NCI-H345 treated with DMSO at 0.1 percent for 48 hours (cell line): ENCODE results near the gene NME7.
"Not testable (repeated sequence)": the region's sequence is repeated elsewhere in the genome, so short reads cannot be mapped to it uniquely, and the experiment has no call there.

Experiments used
- DNase-seq: peaks from one replicate; lab custom pipeline; 2025; ENCODE audit not compliant: unreplicated experiment; lab: John Stamatoyannopoulos, UW

Gene NME7

GRCh38 chr1:169236143-169236542, 131.5 kb downstream of the NME7 start:
- DNase-seq, result no peak

GRCh38 chr1:169235568-169235967, 132.0 kb downstream of the NME7 start:
- DNase-seq, result no peak

GRCh38 chr1:169234780-169235179, 132.8 kb downstream of the NME7 start:
- no peak for DNase-seq

- no peak for DNase-seq
Measured at GRCh38 chr1:169217636-169218035, 150.0 kb downstream of the NME7 start.

- DNase-seq, result no peak
Measured at GRCh38 chr1:169214598-169214997, 153.0 kb downstream of the NME7 start.

GRCh38 chr1:169212088-169212487, 155.5 kb downstream of the NME7 start:
- no peak for DNase-seq

- DNase-seq, result no peak
Measured at GRCh38 chr1:169207797-169208520, 159.6 kb downstream of the NME7 start.

GRCh38 chr1:169204157-169204556, 163.4 kb downstream of the NME7 start:
- DNase-seq, result no peak

- no peak for DNase-seq
Measured at GRCh38 chr1:169202791-169203665, 164.6 kb downstream of the NME7 start.

GRCh38 chr1:169201084-169201619, 166.4 kb downstream of the NME7 start:
- no peak for DNase-seq

- DNase-seq, result no peak
Measured at GRCh38 chr1:169200319-169200718, 167.3 kb downstream of the NME7 start.

- no peak for DNase-seq
Measured at GRCh38 chr1:169196581-169196980, 171.0 kb downstream of the NME7 start.

- DNase-seq, result no peak
Measured at GRCh38 chr1:169196161-169196560, 171.4 kb downstream of the NME7 start.

GRCh38 chr1:169193191-169193850, 174.3 kb downstream of the NME7 start:
- no peak for DNase-seq

- no peak for DNase-seq
Measured at GRCh38 chr1:169186106-169186505, 181.5 kb downstream of the NME7 start.

GRCh38 chr1:169184812-169185211, 182.8 kb downstream of the NME7 start:
- no peak for DNase-seq

GRCh38 chr1:169180174-169180573, 187.4 kb downstream of the NME7 start:
- DNase-seq, result no peak

GRCh38 chr1:169179431-169179830, 188.2 kb downstream of the NME7 start:
- DNase-seq, result not testable (repeated sequence)

GRCh38 chr1:169175461-169175860, 192.1 kb downstream of the NME7 start:
- no peak for DNase-seq

- DNase-seq, result no peak
Measured at GRCh38 chr1:169163059-169163458, 204.5 kb downstream of the NME7 start.

GRCh38 chr1:169161496-169162194, 206.0 kb downstream of the NME7 start:
- no peak for DNase-seq
